Suppressor macrophage treated with lipopolysaccharide for 4 hours (primary cell): ENCODE results near the gene SPESP1.

Experiments used
- DNase-seq: peaks from one replicate; pipeline ENCODE4 v3.0.0-alpha.2; 2020

The SPESP1 gene

GRCh38 chr15:68993276-68993675 is 63.0 kb downstream of the SPESP1 start:
- no peak for DNase-seq

- no peak for DNase-seq
Measured at GRCh38 chr15:68994149-68994548, 63.8 kb downstream of the SPESP1 start.

- no peak for DNase-seq
Measured at GRCh38 chr15:68994981-68995761, 64.8 kb downstream of the SPESP1 start.
